DMS53 (cell line): Measurements from ENCODE around the gene HPGDS.
A peak's percentile ranks its signal among the peaks of the same experiment; 100 is the strongest.
"Not testable (repeated sequence)": the region's sequence is repeated elsewhere in the genome, so short reads cannot be mapped to it uniquely, and the experiment has no call there.

ENCODE experiments used
- DNase-seq: peaks from one replicate; lab custom pipeline; 2025; lab: John Stamatoyannopoulos, UW

The HPGDS gene

GRCh38 chr4:94357624-94358023 is 15.0 kb upstream of the HPGDS start:
- no peak for DNase-seq

GRCh38 chr4:94356444-94356843 is 13.8 kb upstream of the HPGDS start:
- DNase-seq = peak; percentile 3

- DNase-seq = peak; percentile 80
Observed at GRCh38 chr4:94354474-94354896, 11.8 kb upstream of the HPGDS start.

GRCh38 chr4:94352996-94353395 is 10.4 kb upstream of the HPGDS start:
- no peak for DNase-seq

GRCh38 chr4:94352163-94352562 is 9.5 kb upstream of the HPGDS start:
- DNase-seq = no peak

GRCh38 chr4:94351319-94351718 is 8.7 kb upstream of the HPGDS start:
- DNase-seq = no peak

GRCh38 chr4:94350095-94350494 is 7.5 kb upstream of the HPGDS start:
- DNase-seq = no peak

- peak; percentile 1 for DNase-seq
Observed at GRCh38 chr4:94349193-94349592, 6.6 kb upstream of the HPGDS start.

- DNase-seq = no peak
Observed at GRCh38 chr4:94348666-94349065, 6.0 kb upstream of the HPGDS start.

GRCh38 chr4:94346541-94346940 is 3.9 kb upstream of the HPGDS start:
- no peak for DNase-seq

- DNase-seq = no peak
Observed at GRCh38 chr4:94345969-94346368, 3.3 kb upstream of the HPGDS start.

GRCh38 chr4:94345266-94345665 is 2.6 kb upstream of the HPGDS start:
- no peak for DNase-seq

GRCh38 chr4:94344457-94344856 is 1.8 kb upstream of the HPGDS start:
- DNase-seq = no peak

- DNase-seq = no peak
Observed at GRCh38 chr4:94341481-94342370, 910 bp downstream of the HPGDS start.

GRCh38 chr4:94339779-94340178 is 2.9 kb downstream of the HPGDS start:
- DNase-seq = no peak

- DNase-seq = peak; percentile 4
Observed at GRCh38 chr4:94338681-94339351, 3.8 kb downstream of the HPGDS start.

GRCh38 chr4:94336791-94337190 is 5.8 kb downstream of the HPGDS start:
- DNase-seq = not testable (repeated sequence)

GRCh38 chr4:94336303-94336702 is 6.3 kb downstream of the HPGDS start:
- no peak for DNase-seq

GRCh38 chr4:94334962-94335361 is 7.7 kb downstream of the HPGDS start:
- DNase-seq = no peak

GRCh38 chr4:94334476-94334875 is 8.2 kb downstream of the HPGDS start:
- DNase-seq = no peak

- DNase-seq = peak; percentile 1
Observed at GRCh38 chr4:94333866-94334265, 8.8 kb downstream of the HPGDS start.

GRCh38 chr4:94332983-94333590 is 9.5 kb downstream of the HPGDS start:
- DNase-seq = no peak

GRCh38 chr4:94329933-94330332 is 12.7 kb downstream of the HPGDS start:
- no peak for DNase-seq
